IPS-20b (cell line): ENCODE data around the gene PLA2G4D.

ENCODE experiments used
- H3K27ac ChIP-seq: one replicate; pipeline ENCODE4 v1.5.1; 2013; ENCODE audit warnings: low read length
- H3K27me3 ChIP-seq: 2 replicates; pipeline ENCODE4 v1.6.1; 2013; ENCODE audit warnings: mild to moderate bottlenecking, low read length, inconsistent platforms; ENCODE audit not compliant: insufficient read depth
- H3K36me3 ChIP-seq: 2 replicates; pipeline ENCODE4 v1.6.1; 2013; ENCODE audit warnings: low read depth, mild to moderate bottlenecking, inconsistent platforms, low read length, moderate library complexity; ENCODE audit not compliant: insufficient read depth
- H3K4me1 ChIP-seq: 2 replicates; pipeline ENCODE4 v1.6.1; 2013; ENCODE audit warnings: mild to moderate bottlenecking, control low read depth, inconsistent platforms, low read length, moderate library complexity; ENCODE audit not compliant: insufficient read depth
- H3K4me3 ChIP-seq: 2 replicates; pipeline ENCODE4 v1.5.1; 2013; ENCODE audit warnings: mild to moderate bottlenecking, low read length, inconsistent platforms
- H3K9ac ChIP-seq: 2 replicates; pipeline ENCODE4 v1.6.1; 2013; ENCODE audit warnings: low read depth, mild to moderate bottlenecking, inconsistent platforms, low read length, moderate library complexity
- H3K9me3 ChIP-seq: 2 replicates; pipeline ENCODE4 v1.6.1; 2013; ENCODE audit warnings: mild to moderate bottlenecking, low read depth, low read length, inconsistent platforms; ENCODE audit not compliant: insufficient read depth

The PLA2G4D gene

GRCh38 chr15:42135351-42135750, 41.0 kb upstream of the PLA2G4D start:
- Histone ChIP-seq H3K4me3 (no peak overlapping the region), H3K27me3 (no peaks in the 10 kb centered on the region), H3K36me3 (no peaks in the 10 kb centered on the region), H3K27ac (no peak overlapping the region), H3K9me3 (0 out of 2 replicates have a peak, but pooled peaks cover 5% of the 10 kb centered on the region), H3K9ac (no peak overlapping the region), H3K4me1 (0 out of 2 replicates have a peak, but pooled peaks cover 4% of the 10 kb centered on the region)

GRCh38 chr15:42134617-42135245, 40.4 kb upstream of the PLA2G4D start:
- H3K27me3 ChIP-seq, result no peaks in the 10 kb centered on the region
- no peak overlapping the region for H3K4me3 ChIP-seq
- 0 out of 2 replicates have a peak, but pooled peaks cover 4% of the 10 kb centered on the region for H3K4me1 ChIP-seq
- no peaks in the 10 kb centered on the region for H3K36me3 ChIP-seq
- no peak overlapping the region for H3K27ac ChIP-seq
- H3K9ac ChIP-seq, result no peak overlapping the region
- H3K9me3 ChIP-seq, result 0 out of 2 replicates have a peak, but pooled peaks cover 4% of the 10 kb centered on the region

- H3K4me1 ChIP-seq, result 0 out of 2 replicates have a peak, but pooled peaks cover 4% of the 10 kb centered on the region
- no peaks in the 10 kb centered on the region for H3K9me3 ChIP-seq
- no peak overlapping the region for H3K4me3 ChIP-seq
- no peaks in the 10 kb centered on the region for H3K36me3 ChIP-seq
- no peak overlapping the region for H3K9ac ChIP-seq
- H3K27me3 ChIP-seq, result no peaks in the 10 kb centered on the region
- no peak overlapping the region for H3K27ac ChIP-seq
Measured at GRCh38 chr15:42133886-42134502, 39.6 kb upstream of the PLA2G4D start.

- H3K36me3 ChIP-seq, result no peaks in the 10 kb centered on the region
Measured at GRCh38 chr15:42133356-42133755, 39.0 kb upstream of the PLA2G4D start.

GRCh38 chr15:42131826-42132806, 37.8 kb upstream of the PLA2G4D start:
- Histone ChIP-seq H3K4me1 (0 out of 2 replicates have a peak, but pooled peaks cover 4% of the 10 kb centered on the region), H3K36me3 (no peaks in the 10 kb centered on the region), H3K27ac (no peak overlapping the region), H3K9ac (no peak overlapping the region), H3K27me3 (no peaks in the 10 kb centered on the region), H3K4me3 (no peak overlapping the region), H3K9me3 (no peaks in the 10 kb centered on the region)

More at GRCh38 chr15:42133356-42133755, 39.0 kb upstream of the PLA2G4D start:
- H3K9me3 ChIP-seq, result no peaks in the 10 kb centered on the region
- H3K4me1 ChIP-seq, result 0 out of 2 replicates have a peak, but pooled peaks cover 4% of the 10 kb centered on the region
- no peak overlapping the region for H3K4me3 ChIP-seq
- H3K9ac ChIP-seq, result no peak overlapping the region
- no peaks in the 10 kb centered on the region for H3K27me3 ChIP-seq
- no peak overlapping the region for H3K27ac ChIP-seq

- Histone ChIP-seq H3K4me1 (0 out of 2 replicates have a peak, but pooled peaks cover 4% of the 10 kb centered on the region), H3K9me3 (no peaks in the 10 kb centered on the region), H3K36me3 (no peaks in the 10 kb centered on the region), H3K27me3 (no peaks in the 10 kb centered on the region), H3K27ac (no peak overlapping the region), H3K9ac (no peak overlapping the region), H3K4me3 (no peak overlapping the region)
Measured at GRCh38 chr15:42131006-42131405, 36.6 kb upstream of the PLA2G4D start.

GRCh38 chr15:42130246-42130986, 36.1 kb upstream of the PLA2G4D start:
- Histone ChIP-seq H3K9me3 (no peaks in the 10 kb centered on the region), H3K4me3 (no peak overlapping the region), H3K9ac (no peak overlapping the region), H3K36me3 (no peaks in the 10 kb centered on the region), H3K27ac (no peak overlapping the region), H3K4me1 (0 out of 2 replicates have a peak, but pooled peaks cover 4% of the 10 kb centered on the region), H3K27me3 (no peaks in the 10 kb centered on the region)

- Histone ChIP-seq H3K4me1 (0 out of 2 replicates have a peak, but pooled peaks cover 4% of the 10 kb centered on the region), H3K27ac (no peak overlapping the region), H3K9me3 (no peaks in the 10 kb centered on the region), H3K36me3 (no peaks in the 10 kb centered on the region), H3K27me3 (no peaks in the 10 kb centered on the region), H3K9ac (no peak overlapping the region), H3K4me3 (no peak overlapping the region)
Measured at GRCh38 chr15:42129364-42129763, 35.0 kb upstream of the PLA2G4D start.

GRCh38 chr15:42128476-42128875, 34.1 kb upstream of the PLA2G4D start:
- H3K27ac ChIP-seq, result no peak overlapping the region
- no peaks in the 10 kb centered on the region for H3K36me3 ChIP-seq
- no peaks in the 10 kb centered on the region for H3K9me3 ChIP-seq
- no peak overlapping the region for H3K9ac ChIP-seq
- no peak overlapping the region for H3K4me3 ChIP-seq
- H3K27me3 ChIP-seq, result no peaks in the 10 kb centered on the region
- 0 out of 2 replicates have a peak, but pooled peaks cover 4% of the 10 kb centered on the region for H3K4me1 ChIP-seq

- H3K4me3 ChIP-seq, result no peak overlapping the region
Measured at GRCh38 chr15:42123546-42123945, 29.2 kb upstream of the PLA2G4D start.

GRCh38 chr15:42121682-42122081, 27.3 kb upstream of the PLA2G4D start:
- Histone ChIP-seq H3K4me3 (no peak overlapping the region), H3K27me3 (no peaks in the 10 kb centered on the region), H3K9me3 (no peaks in the 10 kb centered on the region), H3K27ac (no peak overlapping the region), H3K4me1 (peaks cover 2% of the 10 kb centered on the region; the same call in 1 of the 2 replicates), H3K9ac (no peak overlapping the region), H3K36me3 (no peaks in the 10 kb centered on the region)

More at GRCh38 chr15:42123546-42123945, 29.2 kb upstream of the PLA2G4D start:
- Histone ChIP-seq H3K9me3 (no peaks in the 10 kb centered on the region), H3K9ac (no peak overlapping the region), H3K4me1 (peaks cover 2% of the 10 kb centered on the region; the same call in 1 of the 2 replicates), H3K27ac (no peak overlapping the region), H3K27me3 (no peaks in the 10 kb centered on the region), H3K36me3 (no peaks in the 10 kb centered on the region)
